ENCODE data around the gene RGS10. TPM values are rescaled to one million over a fixed set of nuclear protein-coding genes. Genes with fewer than 3 reads are reported as not detected.
A peak's percentile ranks its signal among the peaks of the same experiment; 100 is the strongest.
"Not testable (repeated sequence)": the region's sequence is repeated elsewhere in the genome, so short reads cannot be mapped to it uniquely, and the experiment has no call there.

RGS10 gene
- polyA plus RNA-seq, 2 donors: 50.4 to 63.9 TPM

GRCh38 chr10:119540038-119540437 lies 2.5 kb downstream of the RGS10 start:
- Histone ChIP-seq H3K4me1 (ENCODE audit: control insufficient read depth in 2 of 2, insufficient read depth in 2 of 2, low read length in 1 of 2) (peaks cover 12 to 16% of the 10 kb centered on the region in 2 donors), H3K27ac (ENCODE audit: low read depth in 2 of 2, low read length in 1 of 2) (no peak overlapping the region), H3K9me3 (ENCODE audit: control insufficient read depth in 2 of 2, insufficient read depth in 1 of 2, low read depth in 1 of 2, low read length in 1 of 2) (no peaks in the 10 kb centered on the region), H3K4me3 (ENCODE audit: low read depth in 1 of 2, low read length in 2 of 2) (no peak overlapping the region), H3K27me3 (ENCODE audit: control insufficient read depth in 1 of 2, insufficient read depth in 2 of 2, low read length in 2 of 2) (no peaks in the 10 kb centered on the region), H3K36me3 (ENCODE audit: control insufficient read depth in 2 of 2, insufficient read depth in 2 of 2, low read length in 1 of 2) (no peaks in the 10 kb centered on the region)
- 85 to 89% methylated on average over 4 of the region's 4 CpGs for WGBS, 2 donors

- H3K27ac ChIP-seq (ENCODE audit: low read depth in 2 of 2, low read length in 1 of 2): no peak overlapping the region
- H3K36me3 ChIP-seq (ENCODE audit: control insufficient read depth in 2 of 2, insufficient read depth in 2 of 2, low read length in 1 of 2): no peaks in the 10 kb centered on the region
- no peaks in the 10 kb centered on the region for H3K9me3 ChIP-seq (ENCODE audit: control insufficient read depth in 2 of 2, insufficient read depth in 1 of 2, low read depth in 1 of 2, low read length in 1 of 2)
- H3K4me1 ChIP-seq (ENCODE audit: control insufficient read depth in 2 of 2, insufficient read depth in 2 of 2, low read length in 1 of 2): peaks cover 12 to 16% of the 10 kb centered on the region in 2 donors
- no peaks in the 10 kb centered on the region for H3K27me3 ChIP-seq (ENCODE audit: control insufficient read depth in 1 of 2, insufficient read depth in 2 of 2, low read length in 2 of 2)
- no peak overlapping the region for H3K4me3 ChIP-seq (ENCODE audit: low read depth in 1 of 2, low read length in 2 of 2)
- 52 to 54% methylated on average over 9 of the region's 9 CpGs for WGBS, 2 donors
Observed at GRCh38 chr10:119539359-119539825, 3.1 kb downstream of the RGS10 start.

GRCh38 chr10:119538632-119539358 lies 3.7 kb downstream of the RGS10 start:
- 50 to 62% methylated on average over 9 of the region's 9 CpGs for WGBS, 2 donors
- Histone ChIP-seq H3K9me3 (ENCODE audit: control insufficient read depth in 2 of 2, insufficient read depth in 1 of 2, low read depth in 1 of 2, low read length in 1 of 2) (no peaks in the 10 kb centered on the region), H3K4me1 (ENCODE audit: control insufficient read depth in 2 of 2, insufficient read depth in 2 of 2, low read length in 1 of 2) (peaks cover 12 to 16% of the 10 kb centered on the region in 2 donors), H3K27me3 (ENCODE audit: control insufficient read depth in 1 of 2, insufficient read depth in 2 of 2, low read length in 2 of 2) (no peaks in the 10 kb centered on the region), H3K27ac (ENCODE audit: low read depth in 2 of 2, low read length in 1 of 2) (peak overlapping the region in 1 of 2 donors; percentile 62), H3K36me3 (ENCODE audit: control insufficient read depth in 2 of 2, insufficient read depth in 2 of 2, low read length in 1 of 2) (no peaks in the 10 kb centered on the region), H3K4me3 (ENCODE audit: low read depth in 1 of 2, low read length in 2 of 2) (no peak overlapping the region)

- Histone ChIP-seq H3K4me3 (ENCODE audit: low read depth in 1 of 2, low read length in 2 of 2) (no peak overlapping the region), H3K27ac (ENCODE audit: low read depth in 2 of 2, low read length in 1 of 2) (peak overlapping the region in 1 of 2 donors; percentile 29), H3K36me3 (ENCODE audit: control insufficient read depth in 2 of 2, insufficient read depth in 2 of 2, low read length in 1 of 2) (no peaks in the 10 kb centered on the region), H3K4me1 (ENCODE audit: control insufficient read depth in 2 of 2, insufficient read depth in 2 of 2, low read length in 1 of 2) (peaks cover 12 to 16% of the 10 kb centered on the region in 2 donors), H3K27me3 (ENCODE audit: control insufficient read depth in 1 of 2, insufficient read depth in 2 of 2, low read length in 2 of 2) (no peaks in the 10 kb centered on the region), H3K9me3 (ENCODE audit: control insufficient read depth in 2 of 2, insufficient read depth in 1 of 2, low read depth in 1 of 2, low read length in 1 of 2) (no peaks in the 10 kb centered on the region)
- 80 to 86% methylated on average over 5 of the region's 5 CpGs for WGBS, 2 donors
Observed at GRCh38 chr10:119537953-119538630, 4.4 kb downstream of the RGS10 start.

- Histone ChIP-seq H3K4me3 (ENCODE audit: low read depth in 1 of 2, low read length in 2 of 2) (no peak overlapping the region), H3K27me3 (ENCODE audit: control insufficient read depth in 1 of 2, insufficient read depth in 2 of 2, low read length in 2 of 2) (no peaks in the 10 kb centered on the region), H3K9me3 (ENCODE audit: control insufficient read depth in 2 of 2, insufficient read depth in 1 of 2, low read depth in 1 of 2, low read length in 1 of 2) (no peaks in the 10 kb centered on the region), H3K4me1 (ENCODE audit: control insufficient read depth in 2 of 2, insufficient read depth in 2 of 2, low read length in 1 of 2) (peaks cover 6 to 13% of the 10 kb centered on the region in 2 donors), H3K27ac (ENCODE audit: low read depth in 2 of 2, low read length in 1 of 2) (no peak overlapping the region), H3K36me3 (ENCODE audit: control insufficient read depth in 2 of 2, insufficient read depth in 2 of 2, low read length in 1 of 2) (no peaks in the 10 kb centered on the region)
- 81 to 85% methylated on average over 9 of the region's 9 CpGs for WGBS, 2 donors
Observed at GRCh38 chr10:119536508-119537025, 6.0 kb downstream of the RGS10 start.

GRCh38 chr10:119535837-119536507 lies 6.5 kb downstream of the RGS10 start:
- WGBS, 2 donors: 82 to 88% methylated on average over 11 of the region's 11 CpGs
- H3K4me3 ChIP-seq (ENCODE audit: low read depth in 1 of 2, low read length in 2 of 2): no peak overlapping the region
- peaks cover 6 to 10% of the 10 kb centered on the region in 2 donors for H3K4me1 ChIP-seq (ENCODE audit: control insufficient read depth in 2 of 2, insufficient read depth in 2 of 2, low read length in 1 of 2)
- no peak overlapping the region for H3K27ac ChIP-seq (ENCODE audit: low read depth in 2 of 2, low read length in 1 of 2)
- H3K36me3 ChIP-seq (ENCODE audit: control insufficient read depth in 2 of 2, insufficient read depth in 2 of 2, low read length in 1 of 2): no peaks in the 10 kb centered on the region
- no peaks in the 10 kb centered on the region for H3K27me3 ChIP-seq (ENCODE audit: control insufficient read depth in 1 of 2, insufficient read depth in 2 of 2, low read length in 2 of 2)
- H3K9me3 ChIP-seq (ENCODE audit: control insufficient read depth in 2 of 2, insufficient read depth in 1 of 2, low read depth in 1 of 2, low read length in 1 of 2): no peaks in the 10 kb centered on the region

- H3K4me1 ChIP-seq (ENCODE audit: control insufficient read depth in 2 of 2, insufficient read depth in 2 of 2, low read length in 1 of 2): peaks cover 6 to 10% of the 10 kb centered on the region in 2 donors
- no peak overlapping the region for H3K4me3 ChIP-seq (ENCODE audit: low read depth in 1 of 2, low read length in 2 of 2)
- no peaks in the 10 kb centered on the region for H3K27me3 ChIP-seq (ENCODE audit: control insufficient read depth in 1 of 2, insufficient read depth in 2 of 2, low read length in 2 of 2)
- WGBS, 2 donors: 80 to 82% methylated on average over 3 of the region's 3 CpGs
- no peaks in the 10 kb centered on the region for H3K9me3 ChIP-seq (ENCODE audit: control insufficient read depth in 2 of 2, insufficient read depth in 1 of 2, low read depth in 1 of 2, low read length in 1 of 2)
- H3K27ac ChIP-seq (ENCODE audit: low read depth in 2 of 2, low read length in 1 of 2): no peak overlapping the region
- H3K36me3 ChIP-seq (ENCODE audit: control insufficient read depth in 2 of 2, insufficient read depth in 2 of 2, low read length in 1 of 2): no peaks in the 10 kb centered on the region
Observed at GRCh38 chr10:119535305-119535704, 7.2 kb downstream of the RGS10 start.

- H3K9me3 ChIP-seq (ENCODE audit: control insufficient read depth in 2 of 2, insufficient read depth in 1 of 2, low read depth in 1 of 2, low read length in 1 of 2): no peaks in the 10 kb centered on the region
- H3K27ac ChIP-seq (ENCODE audit: low read depth in 2 of 2, low read length in 1 of 2): no peak overlapping the region
- H3K4me1 ChIP-seq (ENCODE audit: control insufficient read depth in 2 of 2, insufficient read depth in 2 of 2, low read length in 1 of 2): peaks cover 0 to 3% of the 10 kb centered on the region in 2 donors
- H3K36me3 ChIP-seq (ENCODE audit: control insufficient read depth in 2 of 2, insufficient read depth in 2 of 2, low read length in 1 of 2): no peaks in the 10 kb centered on the region
- no peaks in the 10 kb centered on the region for H3K27me3 ChIP-seq (ENCODE audit: control insufficient read depth in 1 of 2, insufficient read depth in 2 of 2, low read length in 2 of 2)
- H3K4me3 ChIP-seq (ENCODE audit: low read depth in 1 of 2, low read length in 2 of 2): no peak overlapping the region
- 93 to 97% methylated on average over 2 of the region's 2 CpGs for WGBS, 2 donors
Observed at GRCh38 chr10:119533473-119533872, 9.0 kb downstream of the RGS10 start.

GRCh38 chr10:119532791-119533190 lies 9.7 kb downstream of the RGS10 start:
- WGBS, 2 donors: 89% methylated on average over 8 of the region's 8 CpGs
- H3K4me1 ChIP-seq (ENCODE audit: control insufficient read depth in 2 of 2, insufficient read depth in 2 of 2, low read length in 1 of 2); H3K4me3 ChIP-seq (ENCODE audit: low read depth in 1 of 2, low read length in 2 of 2); H3K36me3 ChIP-seq (ENCODE audit: control insufficient read depth in 2 of 2, insufficient read depth in 2 of 2, low read length in 1 of 2); H3K9me3 ChIP-seq (ENCODE audit: control insufficient read depth in 2 of 2, insufficient read depth in 1 of 2, low read depth in 1 of 2, low read length in 1 of 2); H3K27ac ChIP-seq (ENCODE audit: low read depth in 2 of 2, low read length in 1 of 2); H3K27me3 ChIP-seq (ENCODE audit: control insufficient read depth in 1 of 2, insufficient read depth in 2 of 2, low read length in 2 of 2): not testable (repeated sequence)

Measured in esophagus (tissue), 2 donors.